Trophoblast cell (in vitro differentiated cells and primary cell): ENCODE measurements around the gene ITGA4.

Source experiments
- DNase-seq, 2 donors: peaks; one replicate each; pipeline ENCODE4 v3.0.0-alpha.2; 2016
- H2AFZ ChIP-seq: 2 replicates; pipeline ENCODE4 v1.6.1; 2013; ENCODE audit warnings: low read length, moderate library complexity, mild to moderate bottlenecking; ENCODE audit not compliant: insufficient read depth, poor library complexity
- H2AK5ac ChIP-seq: 2 replicates; pipeline ENCODE4 v1.6.1; 2013; ENCODE audit warnings: mild to moderate bottlenecking, low read length
- H2BK120ac ChIP-seq: 2 replicates; pipeline ENCODE4 v1.6.1; 2013; ENCODE audit warnings: low read length, mild to moderate bottlenecking, moderate library complexity; ENCODE audit not compliant: insufficient read depth, poor library complexity
- H2BK12ac ChIP-seq: 2 replicates; pipeline ENCODE4 v1.6.1; 2013; ENCODE audit warnings: mild to moderate bottlenecking, low read length, moderate library complexity
- H2BK5ac ChIP-seq: 2 replicates; pipeline ENCODE4 v1.6.1; 2013; ENCODE audit warnings: low read length, low read depth, moderate library complexity, mild to moderate bottlenecking; ENCODE audit not compliant: poor library complexity
- H3K14ac ChIP-seq: 2 replicates; pipeline ENCODE4 v1.6.1; 2013; ENCODE audit warnings: mild to moderate bottlenecking, low read length
- H3K18ac ChIP-seq: 2 replicates; pipeline ENCODE4 v1.6.1; 2013; ENCODE audit warnings: mild to moderate bottlenecking, low read length
- H3K23ac ChIP-seq: 2 replicates; pipeline ENCODE4 v1.6.1; 2013; ENCODE audit warnings: low read length
- H3K27ac ChIP-seq: 2 replicates; pipeline ENCODE4 v1.5.1; 2013; ENCODE audit warnings: low read depth, mild to moderate bottlenecking, inconsistent platforms, low read length, moderate library complexity
- H3K27me3 ChIP-seq: 2 replicates; pipeline ENCODE4 v1.6.1; 2013; ENCODE audit warnings: inconsistent platforms, mild to moderate bottlenecking, low read length, moderate library complexity; ENCODE audit not compliant: insufficient read depth
- H3K36me3 ChIP-seq, 2 experiments: 1 replicate in 1 of 2; 2 replicates in 1 of 2; pipeline ENCODE4 v1.6.1; 2013; ENCODE audit warnings: low read length in 2 of 2, mild to moderate bottlenecking in 2 of 2, moderate library complexity in 1 of 2; ENCODE audit not compliant: insufficient read depth in 2 of 2, control insufficient read depth in 1 of 2
- H3K4ac ChIP-seq: 2 replicates; pipeline ENCODE4 v1.6.1; 2013; ENCODE audit warnings: low read depth, mild to moderate bottlenecking, low read length, moderate library complexity
- H3K4me1 ChIP-seq, 2 experiments: 1 replicate in 1 of 2; 2 replicates in 1 of 2; pipeline ENCODE4 v1.6.1; 2013; ENCODE audit warnings: low read length in 2 of 2, mild to moderate bottlenecking in 2 of 2, moderate library complexity in 1 of 2; ENCODE audit not compliant: insufficient read depth in 2 of 2, control insufficient read depth in 1 of 2
- H3K4me2 ChIP-seq: 2 replicates; pipeline ENCODE4 v1.6.1; 2013; ENCODE audit warnings: inconsistent platforms, mild to moderate bottlenecking, low read length, moderate library complexity
- H3K4me3 ChIP-seq: 2 replicates; pipeline ENCODE4 v1.5.1; 2013; ENCODE audit warnings: mild to moderate bottlenecking, low read depth, low read length, inconsistent platforms
- H3K79me1 ChIP-seq: one replicate; pipeline ENCODE4 v1.6.1; 2013; ENCODE audit warnings: low read length
- H3K79me2 ChIP-seq: 2 replicates; pipeline ENCODE4 v1.6.1; 2013; ENCODE audit warnings: low read length, mild to moderate bottlenecking; ENCODE audit not compliant: control insufficient read depth, insufficient read depth, poor library complexity
- H3K9ac ChIP-seq: 2 replicates; pipeline ENCODE4 v1.6.1; 2013; ENCODE audit warnings: mild to moderate bottlenecking, low read length
- H3K9me3 ChIP-seq: 2 replicates; pipeline ENCODE4 v1.6.1; 2013; ENCODE audit warnings: low read depth, mild to moderate bottlenecking, control low read depth, inconsistent platforms, low read length; ENCODE audit not compliant: insufficient read depth
- H4K12ac ChIP-seq: 2 replicates; pipeline ENCODE4 v1.6.1; 2013; ENCODE audit warnings: low read depth, mild to moderate bottlenecking, low read length, moderate library complexity
- H4K8ac ChIP-seq: 2 replicates; pipeline ENCODE4 v1.6.1; 2013; ENCODE audit warnings: low read depth, mild to moderate bottlenecking, low read length, moderate library complexity
- H4K91ac ChIP-seq: one replicate; pipeline ENCODE4 v1.6.1; 2013; ENCODE audit warnings: low read depth, mild to moderate bottlenecking, low read length, moderate library complexity
- WGBS: extraction: QIAGEN DNeasy Blood & Tissue Kit; methylation state at CpG from one replicate; pipeline ENCODE4 v1.1.7; 2013; ENCODE audit warnings: missing lambda C conversion rate; ENCODE audit not compliant: insufficient read length, insufficient coverage; ENCODE audit errors: extremely low coverage; 5-methylcytosine and 5-hydroxymethylcytosine counted together

The ITGA4 gene

GRCh38 chr2:181459621-181460021 is 2.4 kb downstream of the ITGA4 start:
- H3K79me2 ChIP-seq = no peaks in the 10 kb centered on the region
- no peak overlapping the region for H2AFZ ChIP-seq
- H3K4me1 ChIP-seq = peaks cover 0 to 11% of the 10 kb centered on the region in 2 experiments
- no peak overlapping the region for H3K18ac ChIP-seq
- H2BK5ac ChIP-seq = no peak overlapping the region
- H3K9me3 ChIP-seq = peaks cover 3% of the 10 kb centered on the region
- H2BK12ac ChIP-seq = no peak overlapping the region
- no peak overlapping the region for H2AK5ac ChIP-seq
- no peak overlapping the region for H3K4me3 ChIP-seq
- no peak overlapping the region for H3K4ac ChIP-seq
- WGBS = no CpG with 5 or more reads among the region's 1 CpG
- no peak overlapping the region for H4K12ac ChIP-seq
- H3K27me3 ChIP-seq = peaks cover 16% of the 10 kb centered on the region
- no peak overlapping the region for H4K91ac ChIP-seq
- no peak overlapping the region for H3K23ac ChIP-seq
- H3K36me3 ChIP-seq = no peaks in the 10 kb centered on the region
- H2BK120ac ChIP-seq = no peak overlapping the region
- H4K8ac ChIP-seq = no peak overlapping the region
- no peak overlapping the region for H3K4me2 ChIP-seq
- H3K14ac ChIP-seq = no peak overlapping the region
- no peak overlapping the region for H3K27ac ChIP-seq
- peaks cover 2% of the 10 kb centered on the region for H3K79me1 ChIP-seq
- no peak for DNase-seq
- no peak overlapping the region for H3K9ac ChIP-seq

GRCh38 chr2:181461056-181461997 is 4.1 kb downstream of the ITGA4 start:
- DNase-seq = no peak
- Histone ChIP-seq H2BK5ac (no peak overlapping the region), H3K4me3 (no peak overlapping the region), H2BK120ac (no peak overlapping the region), H3K18ac (no peak overlapping the region), H3K4me1 (peaks cover 0 to 11% of the 10 kb centered on the region in 2 experiments), H2AK5ac (no peak overlapping the region), H3K14ac (no peak overlapping the region), H3K27me3 (peaks cover 16% of the 10 kb centered on the region), H3K79me1 (peaks cover 2% of the 10 kb centered on the region), H3K4me2 (no peak overlapping the region), H2BK12ac (no peak overlapping the region), H2AFZ (no peak overlapping the region), H4K91ac (no peak overlapping the region), H3K4ac (no peak overlapping the region), H3K23ac (no peak overlapping the region), H3K79me2 (no peaks in the 10 kb centered on the region), H3K9ac (no peak overlapping the region), H4K12ac (no peak overlapping the region), H3K27ac (no peak overlapping the region), H3K36me3 (no peaks in the 10 kb centered on the region), H3K9me3 (peaks cover 3% of the 10 kb centered on the region), H4K8ac (no peak overlapping the region)
- no CpG with 5 or more reads among the region's 7 CpGs for WGBS

- H3K4me3 ChIP-seq = no peak overlapping the region
Measured at GRCh38 chr2:181462033-181462432, 4.8 kb downstream of the ITGA4 start.

GRCh38 chr2:181463588-181463987 is 6.4 kb downstream of the ITGA4 start:
- Histone ChIP-seq H3K4me2 (no peak overlapping the region), H3K4ac (no peak overlapping the region), H2BK5ac (no peak overlapping the region), H3K4me1 (no peaks in the 10 kb centered on the region), H3K36me3 (no peaks in the 10 kb centered on the region), H3K18ac (no peak overlapping the region), H3K14ac (no peak overlapping the region), H3K27me3 (peaks cover 5% of the 10 kb centered on the region), H4K8ac (no peak overlapping the region), H2AFZ (no peak overlapping the region), H3K4me3 (no peak overlapping the region), H3K23ac (no peak overlapping the region), H3K9ac (no peak overlapping the region), H3K79me2 (no peaks in the 10 kb centered on the region), H2AK5ac (no peak overlapping the region), H3K79me1 (no peaks in the 10 kb centered on the region), H2BK120ac (no peak overlapping the region), H4K12ac (no peak overlapping the region), H3K27ac (no peak overlapping the region), H4K91ac (no peak overlapping the region), H3K9me3 (no peaks in the 10 kb centered on the region), H2BK12ac (no peak overlapping the region)
- WGBS = no CpG with 5 or more reads among the region's 3 CpGs
- no peak for DNase-seq

More at GRCh38 chr2:181462033-181462432, 4.8 kb downstream of the ITGA4 start:
- Histone ChIP-seq H3K4me1 (peaks cover 0 to 9% of the 10 kb centered on the region in 2 experiments), H3K4me2 (no peak overlapping the region), H3K9ac (no peak overlapping the region), H3K18ac (no peak overlapping the region), H3K36me3 (no peaks in the 10 kb centered on the region), H2BK12ac (no peak overlapping the region), H4K91ac (no peak overlapping the region), H3K14ac (no peak overlapping the region), H3K4ac (no peak overlapping the region), H3K79me2 (no peaks in the 10 kb centered on the region), H2BK5ac (no peak overlapping the region), H3K23ac (no peak overlapping the region), H2BK120ac (no peak overlapping the region), H2AFZ (no peak overlapping the region), H3K9me3 (peaks cover 3% of the 10 kb centered on the region), H3K79me1 (no peaks in the 10 kb centered on the region), H3K27me3 (peaks cover 16% of the 10 kb centered on the region), H4K8ac (no peak overlapping the region), H4K12ac (no peak overlapping the region), H2AK5ac (no peak overlapping the region), H3K27ac (no peak overlapping the region)
- no peak for DNase-seq
- WGBS = no CpG with 5 or more reads among the region's 1 CpG
